Measurements from ENCODE around the gene EFNA3.

EFNA3 gene

GRCh38 chr1:155084722-155085503 lies 6.3 kb downstream of the EFNA3 start:
- H3K9ac ChIP-seq (ENCODE audit: low read length) = peak overlapping the region; percentile 77
- H3K4me1 ChIP-seq (ENCODE audit: control insufficient read depth, insufficient read depth, low read length) = peaks cover 59% of the 10 kb centered on the region

DNA sequence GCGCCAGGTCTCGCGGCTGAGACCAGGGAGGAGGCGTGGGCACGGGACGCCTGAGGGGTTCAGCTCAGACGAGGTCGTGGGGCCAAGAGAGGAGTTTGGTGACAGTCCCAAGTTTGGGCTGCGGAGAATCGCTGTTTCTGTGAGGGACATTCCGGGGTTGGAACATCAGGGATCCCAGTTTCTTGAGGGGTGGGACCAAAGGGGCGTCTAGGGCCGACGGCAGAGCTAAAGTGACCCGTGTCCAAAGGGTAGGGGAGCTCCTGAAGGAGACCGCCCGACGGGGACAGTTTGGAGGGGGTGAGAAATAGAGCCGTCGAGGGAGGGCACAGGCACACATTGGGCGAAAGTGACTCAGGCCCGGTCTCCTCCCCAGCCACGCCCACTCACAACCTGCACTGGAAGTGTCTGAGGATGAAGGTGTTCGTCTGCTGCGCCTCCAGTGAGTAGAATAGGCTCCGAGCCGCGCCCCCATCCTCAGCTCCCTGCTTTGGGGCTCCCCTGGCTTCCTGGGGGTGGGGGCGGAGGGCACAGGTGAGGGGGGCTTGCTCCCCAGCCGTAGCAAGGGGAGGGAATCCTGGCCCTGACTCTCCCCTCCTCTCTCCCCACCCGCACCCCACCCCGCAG lies 7.0 kb downstream of the EFNA3 start:
- H3K36me3 ChIP-seq (ENCODE audit: control insufficient read depth, insufficient read depth, low read length) = no peaks in the 10 kb centered on the region
- peaks cover 41% of the 10 kb centered on the region for H3K27me3 ChIP-seq (ENCODE audit: control insufficient read depth, insufficient read depth, low read length)
- peak overlapping the region; percentile 77 for H3K9ac ChIP-seq (ENCODE audit: low read length)
- peaks cover 52% of the 10 kb centered on the region for H3K4me1 ChIP-seq (ENCODE audit: control insufficient read depth, insufficient read depth, low read length)
- peak overlapping the region; percentile 87 for H3K4me3 ChIP-seq (ENCODE audit: low read length)
- H3K9me3 ChIP-seq (ENCODE audit: control insufficient read depth, low read length) = no peaks in the 10 kb centered on the region

More at GRCh38 chr1:155084722-155085503, 6.3 kb downstream of the EFNA3 start:
- no peaks in the 10 kb centered on the region for H3K9me3 ChIP-seq (ENCODE audit: control insufficient read depth, low read length)
- H3K27me3 ChIP-seq (ENCODE audit: control insufficient read depth, insufficient read depth, low read length) = peaks cover 48% of the 10 kb centered on the region
- no peaks in the 10 kb centered on the region for H3K36me3 ChIP-seq (ENCODE audit: control insufficient read depth, insufficient read depth, low read length)
- peak overlapping the region; percentile 87 for H3K4me3 ChIP-seq (ENCODE audit: low read length)

GRCh38 chr1:155086128-155086741 lies 7.6 kb downstream of the EFNA3 start:
- Histone ChIP-seq H3K4me1 (ENCODE audit: control insufficient read depth, insufficient read depth, low read length) (peaks cover 48% of the 10 kb centered on the region), H3K4me3 (ENCODE audit: low read length) (peak overlapping the region; percentile 87), H3K9ac (ENCODE audit: low read length) (no peak overlapping the region), H3K27me3 (ENCODE audit: control insufficient read depth, insufficient read depth, low read length) (peaks cover 34% of the 10 kb centered on the region), H3K9me3 (ENCODE audit: control insufficient read depth, low read length) (no peaks in the 10 kb centered on the region), H3K36me3 (ENCODE audit: control insufficient read depth, insufficient read depth, low read length) (no peaks in the 10 kb centered on the region)

- H3K9me3 ChIP-seq (ENCODE audit: control insufficient read depth, low read length) = no peaks in the 10 kb centered on the region
- H3K36me3 ChIP-seq (ENCODE audit: control insufficient read depth, insufficient read depth, low read length) = no peaks in the 10 kb centered on the region
- peaks cover 47% of the 10 kb centered on the region for H3K4me1 ChIP-seq (ENCODE audit: control insufficient read depth, insufficient read depth, low read length)
- H3K9ac ChIP-seq (ENCODE audit: low read length) = no peak overlapping the region
- peaks cover 27% of the 10 kb centered on the region for H3K27me3 ChIP-seq (ENCODE audit: control insufficient read depth, insufficient read depth, low read length)
- no peak overlapping the region for H3K4me3 ChIP-seq (ENCODE audit: low read length)
These were observed 8.4 kb downstream of the EFNA3 start for GRCh38 chr1:155086856-155087535.

- Histone ChIP-seq H3K9ac (ENCODE audit: low read length) (no peak overlapping the region), H3K4me3 (ENCODE audit: low read length) (no peak overlapping the region), H3K36me3 (ENCODE audit: control insufficient read depth, insufficient read depth, low read length) (no peaks in the 10 kb centered on the region), H3K4me1 (ENCODE audit: control insufficient read depth, insufficient read depth, low read length) (peaks cover 9% of the 10 kb centered on the region), H3K27me3 (ENCODE audit: control insufficient read depth, insufficient read depth, low read length) (no peaks in the 10 kb centered on the region), H3K9me3 (ENCODE audit: control insufficient read depth, low read length) (no peaks in the 10 kb centered on the region)
These were observed 12.7 kb downstream of the EFNA3 start for GRCh38 chr1:155091071-155092051.

GRCh38 chr1:155092131-155092530 lies 13.5 kb downstream of the EFNA3 start:
- Histone ChIP-seq H3K9ac (ENCODE audit: low read length) (no peak overlapping the region), H3K4me3 (ENCODE audit: low read length) (no peak overlapping the region), H3K36me3 (ENCODE audit: control insufficient read depth, insufficient read depth, low read length) (no peaks in the 10 kb centered on the region), H3K4me1 (ENCODE audit: control insufficient read depth, insufficient read depth, low read length) (peaks cover 9% of the 10 kb centered on the region), H3K27me3 (ENCODE audit: control insufficient read depth, insufficient read depth, low read length) (no peaks in the 10 kb centered on the region), H3K9me3 (ENCODE audit: control insufficient read depth, low read length) (no peaks in the 10 kb centered on the region)

GRCh38 chr1:155092641-155093040 lies 14.0 kb downstream of the EFNA3 start:
- no peak overlapping the region for H3K9ac ChIP-seq (ENCODE audit: low read length)

DNA sequence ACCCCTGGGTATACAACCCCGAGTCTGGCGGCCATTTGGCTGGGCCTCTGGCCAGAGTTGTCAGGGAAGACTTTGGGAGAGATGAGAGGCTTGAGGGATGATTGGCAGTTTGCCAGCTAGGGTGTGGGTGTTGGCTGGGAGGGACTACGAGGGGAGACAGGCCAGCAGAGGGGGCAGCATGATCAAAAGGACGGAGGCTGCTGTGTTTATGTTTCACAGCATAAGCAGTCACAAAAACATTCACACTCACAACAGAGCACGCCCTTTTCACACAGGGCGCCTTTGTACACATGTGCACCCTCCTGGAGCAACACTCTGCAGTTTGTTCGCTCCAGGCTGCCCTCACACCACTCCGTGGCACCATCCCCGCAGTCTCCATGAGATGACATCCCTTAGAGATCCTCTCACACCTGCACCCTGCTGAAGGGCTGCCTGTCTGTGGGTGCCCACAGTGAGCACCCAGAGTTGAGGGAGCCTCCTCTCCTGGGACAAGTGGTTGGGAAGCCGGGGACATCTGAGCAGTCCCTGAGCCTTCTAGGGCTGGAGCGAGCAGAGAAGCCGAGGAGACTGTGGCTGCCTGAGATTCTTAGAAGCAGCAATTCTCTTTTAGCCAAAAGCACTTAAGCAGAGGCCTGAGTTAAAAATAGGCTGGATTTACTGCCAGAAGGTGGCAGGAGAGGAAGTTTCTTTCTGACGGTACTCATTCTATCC lies 15.4 kb downstream of the EFNA3 start:
- no peaks in the 10 kb centered on the region for H3K9me3 ChIP-seq (ENCODE audit: control insufficient read depth, low read length)
- no peak overlapping the region for H3K4me3 ChIP-seq (ENCODE audit: low read length)
- peaks cover 9% of the 10 kb centered on the region for H3K4me1 ChIP-seq (ENCODE audit: control insufficient read depth, insufficient read depth, low read length)
- H3K36me3 ChIP-seq (ENCODE audit: control insufficient read depth, insufficient read depth, low read length) = no peaks in the 10 kb centered on the region
- no peaks in the 10 kb centered on the region for H3K27me3 ChIP-seq (ENCODE audit: control insufficient read depth, insufficient read depth, low read length)
- H3K9ac ChIP-seq (ENCODE audit: low read length) = no peak overlapping the region

More at GRCh38 chr1:155092641-155093040, 14.0 kb downstream of the EFNA3 start:
- Histone ChIP-seq H3K9me3 (ENCODE audit: control insufficient read depth, low read length) (no peaks in the 10 kb centered on the region), H3K4me3 (ENCODE audit: low read length) (no peak overlapping the region), H3K4me1 (ENCODE audit: control insufficient read depth, insufficient read depth, low read length) (peaks cover 9% of the 10 kb centered on the region), H3K36me3 (ENCODE audit: control insufficient read depth, insufficient read depth, low read length) (no peaks in the 10 kb centered on the region), H3K27me3 (ENCODE audit: control insufficient read depth, insufficient read depth, low read length) (no peaks in the 10 kb centered on the region)

GRCh38 chr1:155094622-155094948 lies 15.9 kb downstream of the EFNA3 start:
- Histone ChIP-seq H3K27me3 (ENCODE audit: control insufficient read depth, insufficient read depth, low read length) (no peaks in the 10 kb centered on the region), H3K9me3 (ENCODE audit: control insufficient read depth, low read length) (no peaks in the 10 kb centered on the region), H3K4me3 (ENCODE audit: low read length) (no peak overlapping the region), H3K36me3 (ENCODE audit: control insufficient read depth, insufficient read depth, low read length) (no peaks in the 10 kb centered on the region), H3K9ac (ENCODE audit: low read length) (no peak overlapping the region), H3K4me1 (ENCODE audit: control insufficient read depth, insufficient read depth, low read length) (peaks cover 9% of the 10 kb centered on the region)

GRCh38 chr1:155099331-155099730 lies 20.7 kb downstream of the EFNA3 start:
- Histone ChIP-seq H3K27me3 (ENCODE audit: control insufficient read depth, insufficient read depth, low read length) (no peaks in the 10 kb centered on the region), H3K36me3 (ENCODE audit: control insufficient read depth, insufficient read depth, low read length) (no peaks in the 10 kb centered on the region), H3K4me3 (ENCODE audit: low read length) (no peak overlapping the region), H3K4me1 (ENCODE audit: control insufficient read depth, insufficient read depth, low read length) (no peaks in the 10 kb centered on the region), H3K9ac (ENCODE audit: low read length) (no peak overlapping the region), H3K9me3 (ENCODE audit: control insufficient read depth, low read length) (no peaks in the 10 kb centered on the region)

- Histone ChIP-seq H3K27me3 (ENCODE audit: control insufficient read depth, insufficient read depth, low read length) (no peaks in the 10 kb centered on the region), H3K36me3 (ENCODE audit: control insufficient read depth, insufficient read depth, low read length) (no peaks in the 10 kb centered on the region), H3K4me1 (ENCODE audit: control insufficient read depth, insufficient read depth, low read length) (no peaks in the 10 kb centered on the region), H3K9me3 (ENCODE audit: control insufficient read depth, low read length) (no peaks in the 10 kb centered on the region), H3K4me3 (ENCODE audit: low read length) (no peak overlapping the region), H3K9ac (ENCODE audit: low read length) (no peak overlapping the region)
These were observed 24.7 kb downstream of the EFNA3 start for GRCh38 chr1:155103325-155103724.
